OCI-LY1 (cell line): ENCODE data around the gene EOLA1.
"Not testable (repeated sequence)": the region's sequence is repeated elsewhere in the genome, so short reads cannot be mapped to it uniquely, and the experiment has no call there.

Experiments used
- EZH2 ChIP-seq: fragments of 200-600 bp; sonication (generic), shearing (Covaris generic); IDR thresholded peaks from 2 replicates; pipeline ENCODE4 v1.8.0; 2017; ENCODE audit warnings: borderline replicate concordance, mixed run types, mild to moderate bottlenecking, antibody characterized with exemption, low read length, moderate library complexity, mixed read lengths
- TF ChIP-seq, protein P1 (sequence below): fragments of 200-600 bp; sonication (generic), shearing (Covaris generic); IDR thresholded peaks from 2 replicates; pipeline ENCODE4 v1.5.1; 2017; ENCODE audit warnings: mild to moderate bottlenecking, antibody characterized with exemption, low read length, moderate library complexity, mixed read lengths

- TF ChIP-seq, protein P1, sequence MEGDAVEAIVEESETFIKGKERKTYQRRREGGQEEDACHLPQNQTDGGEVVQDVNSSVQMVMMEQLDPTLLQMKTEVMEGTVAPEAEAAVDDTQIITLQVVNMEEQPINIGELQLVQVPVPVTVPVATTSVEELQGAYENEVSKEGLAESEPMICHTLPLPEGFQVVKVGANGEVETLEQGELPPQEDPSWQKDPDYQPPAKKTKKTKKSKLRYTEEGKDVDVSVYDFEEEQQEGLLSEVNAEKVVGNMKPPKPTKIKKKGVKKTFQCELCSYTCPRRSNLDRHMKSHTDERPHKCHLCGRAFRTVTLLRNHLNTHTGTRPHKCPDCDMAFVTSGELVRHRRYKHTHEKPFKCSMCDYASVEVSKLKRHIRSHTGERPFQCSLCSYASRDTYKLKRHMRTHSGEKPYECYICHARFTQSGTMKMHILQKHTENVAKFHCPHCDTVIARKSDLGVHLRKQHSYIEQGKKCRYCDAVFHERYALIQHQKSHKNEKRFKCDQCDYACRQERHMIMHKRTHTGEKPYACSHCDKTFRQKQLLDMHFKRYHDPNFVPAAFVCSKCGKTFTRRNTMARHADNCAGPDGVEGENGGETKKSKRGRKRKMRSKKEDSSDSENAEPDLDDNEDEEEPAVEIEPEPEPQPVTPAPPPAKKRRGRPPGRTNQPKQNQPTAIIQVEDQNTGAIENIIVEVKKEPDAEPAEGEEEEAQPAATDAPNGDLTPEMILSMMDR = not testable (repeated sequence)
- not testable (repeated sequence) for TF ChIP-seq EZH2
Measured at GRCh38 chrX:149585631-149586030, 44.8 kb downstream of the EOLA1 start.
